ENCODE results near the gene HCRT. TPM values are rescaled to one million over a fixed set of nuclear protein-coding genes. Genes with fewer than 3 reads are reported as not detected.

HCRT gene
- total RNA-seq, 1 experiment from 2014 or later, result not detected

GRCh38 chr17:42169351-42169750, 15.9 kb downstream of the HCRT start:
- TF ChIP-seq CTCF (conservative IDR thresholded peaks at IDR 0.05; ENCODE audit: low read depth, low read length) (no peak), EZH2 (IDR thresholded peaks at IDR 0.05; ENCODE audit: borderline replicate concordance, low read depth, low read length, poor library complexity, severe bottlenecking) (no peak)
- no TSS peak for BruUV-seq (replicated peaks)
- ChIA-PET POLR2A (ENCODE audit: low non-redundant PET) (no interaction called here), CTCF (no interaction called here)
- no peak overlapping the region for H3K27ac ChIP-seq (ENCODE audit: low read depth, low read length, poor library complexity, severe bottlenecking)
- H3K4me3 ChIP-seq (ENCODE audit: low read depth, low read length, poor library complexity, severe bottlenecking), result no peak overlapping the region
- DNase-seq (ENCODE audit: low spot score), result no peak
- H3K27me3 ChIP-seq (replicated peaks; ENCODE audit: insufficient read depth, low read depth, low read length, poor library complexity), result no peaks in the 10 kb centered on the region
- H3K9me3 ChIP-seq (ENCODE audit: low read depth, low read length, poor library complexity, severe bottlenecking), result no peaks in the 10 kb centered on the region
- no peaks in the 10 kb centered on the region for H3K4me1 ChIP-seq (ENCODE audit: insufficient read depth, low read length, poor library complexity, severe bottlenecking)
- intact Hi-C loops (cut with micrococcal nuclease; ENCODE audit: unreplicated experiment), result no loop called here
- H3K36me3 ChIP-seq (ENCODE audit: insufficient read depth, low read length, poor library complexity, severe bottlenecking), result no peaks in the 10 kb centered on the region

GRCh38 chr17:42167807-42168206, 17.4 kb downstream of the HCRT start:
- CTCF ChIA-PET, result no interaction called here
- H3K9me3 ChIP-seq (ENCODE audit: low read depth, low read length, poor library complexity, severe bottlenecking), result no peaks in the 10 kb centered on the region
- BruUV-seq (replicated peaks), result no TSS peak
- TF ChIP-seq EZH2 (IDR thresholded peaks at IDR 0.05; ENCODE audit: borderline replicate concordance, low read depth, low read length, poor library complexity, severe bottlenecking) (no peak), CTCF (conservative IDR thresholded peaks at IDR 0.05; ENCODE audit: low read depth, low read length) (no peak)
- no peaks in the 10 kb centered on the region for H3K36me3 ChIP-seq (ENCODE audit: insufficient read depth, low read length, poor library complexity, severe bottlenecking)
- POLR2A ChIA-PET (ENCODE audit: low non-redundant PET), result no interaction called here
- H3K4me1 ChIP-seq (ENCODE audit: insufficient read depth, low read length, poor library complexity, severe bottlenecking), result no peaks in the 10 kb centered on the region
- no peak overlapping the region for H3K27ac ChIP-seq (ENCODE audit: low read depth, low read length, poor library complexity, severe bottlenecking)
- no peak overlapping the region for H3K4me3 ChIP-seq (ENCODE audit: low read depth, low read length, poor library complexity, severe bottlenecking)
- no peak for DNase-seq (ENCODE audit: low spot score)
- H3K27me3 ChIP-seq (replicated peaks; ENCODE audit: insufficient read depth, low read depth, low read length, poor library complexity), result no peaks in the 10 kb centered on the region
- intact Hi-C loops (cut with micrococcal nuclease; ENCODE audit: unreplicated experiment), result no loop called here

- Histone ChIP-seq H3K36me3 (ENCODE audit: insufficient read depth, low read length, poor library complexity, severe bottlenecking) (no peaks in the 10 kb centered on the region), H3K27ac (ENCODE audit: low read depth, low read length, poor library complexity, severe bottlenecking) (no peak overlapping the region), H3K27me3 (replicated peaks; ENCODE audit: insufficient read depth, low read depth, low read length, poor library complexity) (no peaks in the 10 kb centered on the region), H3K9me3 (ENCODE audit: low read depth, low read length, poor library complexity, severe bottlenecking) (no peaks in the 10 kb centered on the region), H3K4me1 (ENCODE audit: insufficient read depth, low read length, poor library complexity, severe bottlenecking) (no peaks in the 10 kb centered on the region), H3K4me3 (ENCODE audit: low read depth, low read length, poor library complexity, severe bottlenecking) (no peak overlapping the region)
- ChIA-PET POLR2A (ENCODE audit: low non-redundant PET) (no interaction called here), CTCF (no interaction called here)
- TF ChIP-seq CTCF (conservative IDR thresholded peaks at IDR 0.05; ENCODE audit: low read depth, low read length), result no peak
- no peak for TF ChIP-seq EZH2 (IDR thresholded peaks at IDR 0.05; ENCODE audit: borderline replicate concordance, low read depth, low read length, poor library complexity, severe bottlenecking)
- intact Hi-C loops (cut with micrococcal nuclease; ENCODE audit: unreplicated experiment), result no loop called here
- DNase-seq (ENCODE audit: low spot score), result no peak
- no TSS peak for BruUV-seq (replicated peaks)
These were observed 19.0 kb downstream of the HCRT start for GRCh38 chr17:42166196-42166763.
